CD4-positive, alpha-beta T cell (primary cell): ENCODE measurements around the gene HBG2. TPM values are rescaled to one million over a fixed set of nuclear protein-coding genes. Genes with fewer than 3 reads are reported as not detected.

Source experiments
- ATAC-seq: fragments of 200-7000 bp; cut with Tn5 transposase; one replicate; pipeline ENCODE4 v1.10.0; 2022; ENCODE audit warnings: mild to moderate bottlenecking; ENCODE audit not compliant: poor library complexity
- CTCF ChIA-PET: fragments of 350-600 bp; sonication (Branson Sonifier 250); formaldehyde crosslinking; loops from one replicate; lab custom pipeline; 2021; ENCODE audit warnings: antibody characterized with exemption, inconsistent platforms; lab: Charles Lee
- POLR2A ChIA-PET: fragments of 350-600 bp; sonication (Branson Sonifier 250); formaldehyde crosslinking; loops from one replicate; lab custom pipeline; 2021; ENCODE audit warnings: antibody characterized with exemption, inconsistent platforms; lab: Charles Lee
- DNase-seq, 14 experiments: peaks; one replicate each; pipeline ENCODE4 v3.0.0-alpha.2; 2013 to 2020; ENCODE audit warnings: mixed read lengths in 2 of 14
- H3K27ac ChIP-seq, 2 donors: one replicate each; pipeline versions ENCODE4 v1.5.1 to v1.7.0; 2013; ENCODE audit warnings: low read length in 2 of 2, low read depth in 1 of 2, mild to moderate bottlenecking in 1 of 2
- H3K27me3 ChIP-seq, 2 experiments: 1 replicate in 1 of 2; 2 replicates in 1 of 2; pipeline versions ENCODE4 v1.6.1 to v1.7.0; 2013; ENCODE audit warnings: low read length in 2 of 2, control low read depth in 1 of 2, mild to moderate bottlenecking in 1 of 2, moderate library complexity in 1 of 2; ENCODE audit not compliant: insufficient read depth in 2 of 2, control insufficient read depth in 1 of 2
- H3K36me3 ChIP-seq: one replicate; pipeline ENCODE4 v1.6.1; 2013; ENCODE audit warnings: low read length, control low read depth; ENCODE audit not compliant: insufficient read depth
- H3K4me1 ChIP-seq: one replicate; pipeline ENCODE4 v1.6.1; 2013; ENCODE audit warnings: low read length, control low read depth; ENCODE audit not compliant: insufficient read depth
- H3K4me3 ChIP-seq: one replicate; pipeline ENCODE4 v1.5.1; 2013; ENCODE audit warnings: mild to moderate bottlenecking, low read length, moderate library complexity
- H3K9me3 ChIP-seq, 2 experiments: 1 replicate in 1 of 2; 2 replicates in 1 of 2; pipeline versions ENCODE4 v1.6.1 to v1.7.0; 2013; ENCODE audit warnings: low read length in 2 of 2, mild to moderate bottlenecking in 2 of 2, control low read depth in 1 of 2, moderate library complexity in 1 of 2; ENCODE audit not compliant: control insufficient read depth in 1 of 2, insufficient read depth in 1 of 2
- H3K27ac Mint-ChIP-seq: one replicate; pipeline ENCODE4 v1.8.0; 2020; ENCODE audit warnings: mixed read lengths
- H3K27me3 Mint-ChIP-seq: one replicate; pipeline ENCODE4 v1.8.0; 2021; ENCODE audit warnings: mixed read lengths
- H3K36me3 Mint-ChIP-seq: one replicate; pipeline ENCODE4 v1.8.0; 2021; ENCODE audit warnings: low read depth, mixed read lengths
- H3K4me1 Mint-ChIP-seq: one replicate; pipeline ENCODE4 v1.8.0; 2021; ENCODE audit warnings: low read depth, mixed read lengths
- H3K4me3 Mint-ChIP-seq: one replicate; pipeline ENCODE4 v1.8.0; 2020; ENCODE audit warnings: mild to moderate bottlenecking, mixed read lengths
- H3K9me3 Mint-ChIP-seq: one replicate; pipeline ENCODE4 v1.8.0; 2020; ENCODE audit warnings: mixed read lengths
- CTCF ChIP-seq: fragments of 200-600 bp; IDR thresholded peaks from one replicate; pipeline ENCODE4 v1.8.0; 2022; ENCODE audit warnings: antibody characterized with exemption, mild to moderate bottlenecking
- intact Hi-C, 2 experiments: fragments of 100-400 bp; cut with DNase I in 1 of 2; cut with micrococcal nuclease in 1 of 2; formaldehyde crosslinking; loops; one replicate each; pipeline versions ENCODE4 v1.15.1 to v1.9.0; 2023 to 2025; cut with DNase I, micrococcal nuclease
- total RNA-seq, 174 experiments: library from RNA in 2 of 174; stranded (reverse) in 2 of 174; gene quantifications; one replicate each; pipeline ENCODE4 v1.2.3 and lab custom pipeline; 2021 to 2026

HBG2 gene
- total RNA-seq, 2 experiments from 2014 or later: not detected

GRCh38 chr11:5232176-5232575 lies 22.4 kb downstream of the HBG2 start:
- no peak overlapping the region for H3K27ac ChIP-seq
- H3K9me3 Mint-ChIP-seq: no peaks in the 10 kb centered on the region
- H3K4me3 Mint-ChIP-seq: no peak overlapping the region
- no peaks in the 10 kb centered on the region for H3K36me3 ChIP-seq
- intact Hi-C loops: no loop called here
- H3K9me3 ChIP-seq: no peaks in the 10 kb centered on the region
- H3K27ac Mint-ChIP-seq: no peak overlapping the region
- ChIA-PET POLR2A (interaction anchor here (0.6 kb wide), 1 partner anchor 13 kb away, joined by 3 read pairs; no protein-coding TSS in a partner anchor), CTCF (no interaction called here)
- no peaks in the 10 kb centered on the region for H3K4me1 ChIP-seq
- H3K4me1 Mint-ChIP-seq: peaks cover 4% of the 10 kb centered on the region
- H3K27me3 ChIP-seq: no peaks in the 10 kb centered on the region
- DNase-seq (no peak), ATAC-seq (no peak)
- no peaks in the 10 kb centered on the region for H3K36me3 Mint-ChIP-seq
- no peak overlapping the region for H3K4me3 ChIP-seq
- no peaks in the 10 kb centered on the region for H3K27me3 Mint-ChIP-seq
- no peak for TF ChIP-seq CTCF

- H3K4me3 Mint-ChIP-seq: no peak overlapping the region
- H3K27me3 Mint-ChIP-seq: no peaks in the 10 kb centered on the region
- no peak for ATAC-seq
- Histone ChIP-seq H3K27ac (no peak overlapping the region), H3K36me3 (no peaks in the 10 kb centered on the region), H3K9me3 (no peaks in the 10 kb centered on the region), H3K4me1 (no peaks in the 10 kb centered on the region), H3K4me3 (no peak overlapping the region), H3K27me3 (no peaks in the 10 kb centered on the region)
- no peak for DNase-seq
- H3K27ac Mint-ChIP-seq: no peak overlapping the region
- intact Hi-C loops: no loop called here
- H3K9me3 Mint-ChIP-seq: no peaks in the 10 kb centered on the region
- no peaks in the 10 kb centered on the region for H3K36me3 Mint-ChIP-seq
- H3K4me1 Mint-ChIP-seq: peaks cover 4% of the 10 kb centered on the region
- no peak for TF ChIP-seq CTCF
- CTCF ChIA-PET: no interaction called here
- POLR2A ChIA-PET: no interaction called here
Observed at GRCh38 chr11:5231111-5231510, 23.5 kb downstream of the HBG2 start.

GRCh38 chr11:5230266-5230665 lies 24.3 kb downstream of the HBG2 start:
- Histone ChIP-seq H3K27me3 (peaks cover 0 to 6% of the 10 kb centered on the region in 2 experiments), H3K36me3 (no peaks in the 10 kb centered on the region), H3K4me1 (no peaks in the 10 kb centered on the region), H3K4me3 (no peak overlapping the region), H3K27ac (no peak overlapping the region), H3K9me3 (peaks cover 0 to 6% of the 10 kb centered on the region in 2 experiments)
- ATAC-seq: no peak
- intact Hi-C loops: no loop called here
- Mint-ChIP-seq H3K4me3 (no peak overlapping the region), H3K36me3 (no peaks in the 10 kb centered on the region), H3K27me3 (no peaks in the 10 kb centered on the region), H3K27ac (no peak overlapping the region), H3K4me1 (peaks cover 4% of the 10 kb centered on the region), H3K9me3 (no peaks in the 10 kb centered on the region)
- DNase-seq: no peak
- no peak for TF ChIP-seq CTCF
- POLR2A ChIA-PET: no interaction called here
- CTCF ChIA-PET: no interaction called here
